Tongue (tissue), 2 donors: ENCODE measurements around the gene FRMD4B. TPM values are rescaled to one million over a fixed set of nuclear protein-coding genes. Genes with fewer than 3 reads are reported as not detected.
"Not testable (repeated sequence)": the region's sequence is repeated elsewhere in the genome, so short reads cannot be mapped to it uniquely, and the experiment has no call there.

Experiments
- DNase-seq: peaks from one replicate; pipeline ENCODE4 v3.0.0-alpha.2; 2015
- total RNA-seq: library from RNA; depleted of rRNA; stranded (reverse); fragments of >200 nt; gene quantifications from one replicate; pipeline ENCODE4 v1.2.3, GENCODE V29; 2014

The FRMD4B gene
- total RNA-seq, 1 donor from 2014 or later = 44.4 TPM

GRCh38 chr3:69240651-69241568 lies 145.0 kb downstream of the FRMD4B start:
- no peak for DNase-seq

- no peak for DNase-seq
These were observed 146.8 kb downstream of the FRMD4B start for GRCh38 chr3:69239063-69239462.

GRCh38 chr3:69236812-69237707 lies 148.8 kb downstream of the FRMD4B start:
- no peak for DNase-seq

- no peak for DNase-seq
These were observed 150.0 kb downstream of the FRMD4B start for GRCh38 chr3:69235882-69236281.

- not testable (repeated sequence) for DNase-seq
These were observed 150.7 kb downstream of the FRMD4B start for GRCh38 chr3:69235227-69235626.

- no peak for DNase-seq
These were observed 153.4 kb downstream of the FRMD4B start for GRCh38 chr3:69232482-69232881.

- no peak for DNase-seq
These were observed 153.9 kb downstream of the FRMD4B start for GRCh38 chr3:69231929-69232440.

- DNase-seq = no peak
These were observed 159.8 kb downstream of the FRMD4B start for GRCh38 chr3:69226071-69226470.

- DNase-seq = no peak
These were observed 166.7 kb downstream of the FRMD4B start for GRCh38 chr3:69219101-69219708.

- DNase-seq = no peak
These were observed 167.8 kb downstream of the FRMD4B start for GRCh38 chr3:69218079-69218478.

GRCh38 chr3:69216981-69217380 lies 168.9 kb downstream of the FRMD4B start:
- DNase-seq = no peak

GRCh38 chr3:69214241-69214640 lies 171.6 kb downstream of the FRMD4B start:
- DNase-seq = no peak

- DNase-seq = no peak
These were observed 173.3 kb downstream of the FRMD4B start for GRCh38 chr3:69212411-69213160.

GRCh38 chr3:69210068-69210730 lies 175.7 kb downstream of the FRMD4B start:
- no peak for DNase-seq

GRCh38 chr3:69209413-69209812 lies 176.5 kb downstream of the FRMD4B start:
- DNase-seq = no peak

GRCh38 chr3:69207031-69207430 lies 178.9 kb downstream of the FRMD4B start:
- DNase-seq = no peak

- no peak for DNase-seq
These were observed 180.5 kb downstream of the FRMD4B start for GRCh38 chr3:69205385-69205784.

- no peak for DNase-seq
These were observed 181.5 kb downstream of the FRMD4B start for GRCh38 chr3:69204315-69204957.

- no peak for DNase-seq
These were observed 182.1 kb downstream of the FRMD4B start for GRCh38 chr3:69203631-69204314.

- no peak for DNase-seq
These were observed 184.2 kb downstream of the FRMD4B start for GRCh38 chr3:69201658-69202057.
